HL-60 (cell line): ENCODE data around the gene TPST2.

Source experiments
- DNase-seq, 2 experiments: peaks; one replicate each; pipeline ENCODE4 v3.0.0-alpha.2; 2010 to 2020; ENCODE audit warnings: low read depth in 1 of 2, low spot score in 1 of 2
- H3K27ac ChIP-seq: fragments of 250-450 bp; sonication (Bioruptor Pico); replicated peaks from 2 replicates; pipeline ENCODE4 v1.5.1; 2020; ENCODE audit warnings: mild to moderate bottlenecking, moderate library complexity
- H3K27me3 ChIP-seq: fragments of 250-450 bp; sonication (Bioruptor Pico); 2 replicates; pipeline ENCODE4 v1.5.1; 2021; ENCODE audit warnings: mild to moderate bottlenecking, moderate library complexity; ENCODE audit not compliant: insufficient read depth, poor library complexity, severe bottlenecking
- H3K4me3 ChIP-seq: replicated peaks from 2 replicates; pipeline ENCODE4 v1.5.1; 2011; ENCODE audit warnings: mild to moderate bottlenecking, control low read depth, low read length; ENCODE audit not compliant: insufficient read depth
- GABPA ChIP-seq: IDR thresholded peaks from 2 replicates; pipeline ENCODE4 v1.6.1; 2012; ENCODE audit warnings: low read depth
- POLR2AphosphoS5 ChIP-seq: IDR thresholded peaks from 2 replicates; pipeline ENCODE4 v1.6.1; 2012; ENCODE audit warnings: low read depth
- SPI1 ChIP-seq: IDR thresholded peaks from 2 replicates; pipeline ENCODE4 v1.6.1; 2012; ENCODE audit warnings: low read depth, mild to moderate bottlenecking, borderline replicate concordance
- TF ChIP-seq, protein P1 (sequence below): IDR thresholded peaks from 2 replicates; pipeline ENCODE4 v1.6.1; 2012; ENCODE audit warnings: low read depth; ENCODE audit not compliant: insufficient replicate concordance
- TF ChIP-seq, protein P2 (sequence below): IDR thresholded peaks from one replicate; pipeline ENCODE4 v1.5.1; 2011; ENCODE audit warnings: low read length, control low read depth, inconsistent platforms; ENCODE audit not compliant: insufficient read depth

Gene TPST2

DNA sequence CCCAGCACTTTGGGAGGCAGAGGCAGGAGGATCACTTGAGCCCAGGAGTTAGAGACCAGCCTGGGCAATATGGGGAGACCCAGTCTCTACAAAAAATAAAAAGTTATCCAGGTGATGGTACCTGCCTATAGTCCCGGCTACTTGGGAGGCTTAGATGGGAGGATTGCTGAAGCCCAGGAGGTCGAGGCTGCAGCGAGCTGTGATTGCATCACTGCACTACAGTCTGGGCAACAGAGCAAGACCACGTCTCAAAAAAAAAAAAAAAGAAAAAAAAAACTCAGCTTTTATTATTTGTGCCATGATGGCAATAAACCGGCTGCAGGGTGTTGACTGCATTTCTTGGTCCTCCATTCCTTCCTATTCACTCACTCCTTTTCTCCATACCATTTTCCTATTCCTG lies 44.1 kb downstream of the TPST2 start:
- TF ChIP-seq, protein P1, sequence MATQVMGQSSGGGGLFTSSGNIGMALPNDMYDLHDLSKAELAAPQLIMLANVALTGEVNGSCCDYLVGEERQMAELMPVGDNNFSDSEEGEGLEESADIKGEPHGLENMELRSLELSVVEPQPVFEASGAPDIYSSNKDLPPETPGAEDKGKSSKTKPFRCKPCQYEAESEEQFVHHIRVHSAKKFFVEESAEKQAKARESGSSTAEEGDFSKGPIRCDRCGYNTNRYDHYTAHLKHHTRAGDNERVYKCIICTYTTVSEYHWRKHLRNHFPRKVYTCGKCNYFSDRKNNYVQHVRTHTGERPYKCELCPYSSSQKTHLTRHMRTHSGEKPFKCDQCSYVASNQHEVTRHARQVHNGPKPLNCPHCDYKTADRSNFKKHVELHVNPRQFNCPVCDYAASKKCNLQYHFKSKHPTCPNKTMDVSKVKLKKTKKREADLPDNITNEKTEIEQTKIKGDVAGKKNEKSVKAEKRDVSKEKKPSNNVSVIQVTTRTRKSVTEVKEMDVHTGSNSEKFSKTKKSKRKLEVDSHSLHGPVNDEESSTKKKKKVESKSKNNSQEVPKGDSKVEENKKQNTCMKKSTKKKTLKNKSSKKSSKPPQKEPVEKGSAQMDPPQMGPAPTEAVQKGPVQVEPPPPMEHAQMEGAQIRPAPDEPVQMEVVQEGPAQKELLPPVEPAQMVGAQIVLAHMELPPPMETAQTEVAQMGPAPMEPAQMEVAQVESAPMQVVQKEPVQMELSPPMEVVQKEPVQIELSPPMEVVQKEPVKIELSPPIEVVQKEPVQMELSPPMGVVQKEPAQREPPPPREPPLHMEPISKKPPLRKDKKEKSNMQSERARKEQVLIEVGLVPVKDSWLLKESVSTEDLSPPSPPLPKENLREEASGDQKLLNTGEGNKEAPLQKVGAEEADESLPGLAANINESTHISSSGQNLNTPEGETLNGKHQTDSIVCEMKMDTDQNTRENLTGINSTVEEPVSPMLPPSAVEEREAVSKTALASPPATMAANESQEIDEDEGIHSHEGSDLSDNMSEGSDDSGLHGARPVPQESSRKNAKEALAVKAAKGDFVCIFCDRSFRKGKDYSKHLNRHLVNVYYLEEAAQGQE = no peak
- TF ChIP-seq POLR2AphosphoS5 (no peak), GABPA (no peak), SPI1 (no peak)
- TF ChIP-seq, protein P2, sequence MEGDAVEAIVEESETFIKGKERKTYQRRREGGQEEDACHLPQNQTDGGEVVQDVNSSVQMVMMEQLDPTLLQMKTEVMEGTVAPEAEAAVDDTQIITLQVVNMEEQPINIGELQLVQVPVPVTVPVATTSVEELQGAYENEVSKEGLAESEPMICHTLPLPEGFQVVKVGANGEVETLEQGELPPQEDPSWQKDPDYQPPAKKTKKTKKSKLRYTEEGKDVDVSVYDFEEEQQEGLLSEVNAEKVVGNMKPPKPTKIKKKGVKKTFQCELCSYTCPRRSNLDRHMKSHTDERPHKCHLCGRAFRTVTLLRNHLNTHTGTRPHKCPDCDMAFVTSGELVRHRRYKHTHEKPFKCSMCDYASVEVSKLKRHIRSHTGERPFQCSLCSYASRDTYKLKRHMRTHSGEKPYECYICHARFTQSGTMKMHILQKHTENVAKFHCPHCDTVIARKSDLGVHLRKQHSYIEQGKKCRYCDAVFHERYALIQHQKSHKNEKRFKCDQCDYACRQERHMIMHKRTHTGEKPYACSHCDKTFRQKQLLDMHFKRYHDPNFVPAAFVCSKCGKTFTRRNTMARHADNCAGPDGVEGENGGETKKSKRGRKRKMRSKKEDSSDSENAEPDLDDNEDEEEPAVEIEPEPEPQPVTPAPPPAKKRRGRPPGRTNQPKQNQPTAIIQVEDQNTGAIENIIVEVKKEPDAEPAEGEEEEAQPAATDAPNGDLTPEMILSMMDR = no peak

DNA sequence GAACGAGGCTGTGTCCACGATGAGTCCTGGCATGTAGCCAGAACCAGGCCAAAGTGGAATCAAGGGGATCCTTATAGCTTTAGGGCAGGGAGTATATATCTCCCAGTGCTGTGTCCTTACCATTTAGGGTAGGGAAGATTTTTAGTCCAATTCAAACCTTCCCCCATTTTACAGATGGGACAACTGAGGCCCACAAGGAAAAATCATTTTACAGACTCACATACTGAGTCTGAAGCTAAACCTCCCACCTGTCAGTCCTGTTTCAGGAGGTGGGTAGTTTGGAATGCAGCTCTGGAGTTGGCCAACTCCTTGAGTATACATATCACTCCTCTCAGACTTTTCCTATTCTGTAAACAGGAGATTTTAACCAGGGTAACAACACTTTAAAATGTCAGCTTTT lies 44.5 kb downstream of the TPST2 start:
- no peak for DNase-seq
- TF ChIP-seq POLR2AphosphoS5 (no peak), GABPA (no peak), SPI1 (no peak)
- TF ChIP-seq, protein P1 = no peak
- TF ChIP-seq, protein P2 = no peak
- Histone ChIP-seq H3K4me3 (no peak overlapping the region), H3K27me3 (no peaks in the 10 kb centered on the region), H3K27ac (no peak overlapping the region)

More for the DNA sequence above, 44.1 kb downstream of the TPST2 start:
- no peak overlapping the region for H3K27ac ChIP-seq
- H3K27me3 ChIP-seq = no peaks in the 10 kb centered on the region
- DNase-seq = no peak
- no peak overlapping the region for H3K4me3 ChIP-seq

DNA sequence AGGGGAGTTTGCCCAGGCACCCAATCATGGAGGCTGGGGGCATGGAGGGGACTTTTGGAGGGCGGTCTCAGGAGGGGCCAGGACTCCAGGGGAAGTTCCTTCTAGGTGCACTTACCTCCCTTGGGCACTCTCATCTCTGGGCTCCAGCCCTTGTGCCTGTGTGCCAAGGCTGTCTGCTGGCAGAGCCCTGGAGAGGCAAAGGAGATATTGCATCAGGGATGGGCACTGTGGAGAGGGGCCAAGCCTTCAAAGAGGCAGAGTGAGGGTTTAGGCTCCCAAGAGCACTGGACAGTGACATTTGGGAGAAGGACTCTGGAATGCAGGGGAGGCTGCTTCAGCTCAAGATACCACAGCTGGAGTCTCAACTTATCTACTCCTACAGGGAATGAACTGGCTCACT lies 45.4 kb downstream of the TPST2 start:
- Histone ChIP-seq H3K4me3 (no peak overlapping the region), H3K27ac (no peak overlapping the region), H3K27me3 (no peaks in the 10 kb centered on the region)
- no peak for DNase-seq
- TF ChIP-seq, protein P1 = no peak
- TF ChIP-seq SPI1 (no peak), POLR2AphosphoS5 (no peak), GABPA (no peak)
- TF ChIP-seq, protein P2 = no peak
